ENCODE measurements around the gene ARID2.

ARID2 gene

DNA sequence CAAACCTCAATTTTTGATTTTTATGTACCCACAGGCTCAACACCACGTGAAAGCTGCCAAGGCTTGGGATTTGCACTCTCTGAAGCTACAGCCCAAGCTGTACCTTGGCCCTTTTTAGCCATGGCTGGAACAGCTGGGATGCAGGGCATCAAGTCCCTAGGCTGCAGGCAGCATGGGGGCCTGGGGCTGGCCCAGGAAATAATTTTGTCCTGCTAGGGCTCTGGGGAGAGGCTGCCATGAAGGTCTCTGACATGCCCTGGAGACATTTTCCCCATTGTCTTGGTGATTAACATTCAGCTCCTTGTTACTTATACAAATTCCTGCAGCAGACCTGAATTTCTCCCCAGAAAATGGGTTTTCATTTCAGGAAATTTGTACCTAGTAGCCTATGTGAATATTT lies 157.2 kb downstream of the ARID2 start:
- H3K9me3 ChIP-seq (ENCODE audit: control insufficient read depth in 2 of 2, low read length in 2 of 2) = no peaks in the 10 kb centered on the region
- H3K9ac ChIP-seq (ENCODE audit: low read length in 2 of 2) = no peak overlapping the region
- no peak overlapping the region for H3K4me3 ChIP-seq (ENCODE audit: low read length in 2 of 2)
- no peaks in the 10 kb centered on the region for H3K27me3 ChIP-seq (ENCODE audit: control insufficient read depth in 1 of 2, insufficient read depth in 2 of 2, low read length in 2 of 2)
- no peaks in the 10 kb centered on the region for H3K4me1 ChIP-seq (ENCODE audit: control insufficient read depth, insufficient read depth, low read length)
- H3K27ac ChIP-seq (ENCODE audit: low read length) = no peak overlapping the region
- H3K36me3 ChIP-seq (ENCODE audit: control insufficient read depth in 2 of 2, insufficient read depth in 2 of 2, low read length in 2 of 2) = peaks cover 5 to 9% of the 10 kb centered on the region in 2 donors

DNA sequence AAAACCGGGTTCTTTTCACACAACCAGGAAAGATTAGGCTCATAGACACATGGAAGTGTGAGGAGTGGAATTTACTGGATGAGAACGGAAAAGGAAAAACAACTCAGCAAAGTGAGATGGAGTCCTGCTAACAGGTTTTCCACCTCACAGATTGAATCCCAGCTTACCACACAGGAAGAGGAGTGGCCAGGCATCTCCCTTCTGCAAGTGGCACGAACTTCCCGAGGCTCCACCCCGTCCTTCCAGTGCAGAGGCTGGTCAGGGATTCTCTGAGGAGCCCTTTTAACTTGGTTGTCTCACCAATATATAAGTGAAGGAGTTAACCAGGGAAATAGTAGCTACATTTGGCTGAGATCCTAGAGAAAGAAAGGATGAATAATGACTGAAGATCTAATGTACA lies 158.0 kb downstream of the ARID2 start:
- Histone ChIP-seq H3K4me1 (ENCODE audit: control insufficient read depth, insufficient read depth, low read length) (no peaks in the 10 kb centered on the region), H3K9me3 (ENCODE audit: control insufficient read depth in 2 of 2, low read length in 2 of 2) (no peaks in the 10 kb centered on the region), H3K36me3 (ENCODE audit: control insufficient read depth in 2 of 2, insufficient read depth in 2 of 2, low read length in 2 of 2) (peaks cover 11 to 12% of the 10 kb centered on the region in 2 donors), H3K9ac (ENCODE audit: low read length in 2 of 2) (no peak overlapping the region), H3K27me3 (ENCODE audit: control insufficient read depth in 1 of 2, insufficient read depth in 2 of 2, low read length in 2 of 2) (no peaks in the 10 kb centered on the region), H3K4me3 (ENCODE audit: low read length in 2 of 2) (no peak overlapping the region), H3K27ac (ENCODE audit: low read length) (no peak overlapping the region)

DNA sequence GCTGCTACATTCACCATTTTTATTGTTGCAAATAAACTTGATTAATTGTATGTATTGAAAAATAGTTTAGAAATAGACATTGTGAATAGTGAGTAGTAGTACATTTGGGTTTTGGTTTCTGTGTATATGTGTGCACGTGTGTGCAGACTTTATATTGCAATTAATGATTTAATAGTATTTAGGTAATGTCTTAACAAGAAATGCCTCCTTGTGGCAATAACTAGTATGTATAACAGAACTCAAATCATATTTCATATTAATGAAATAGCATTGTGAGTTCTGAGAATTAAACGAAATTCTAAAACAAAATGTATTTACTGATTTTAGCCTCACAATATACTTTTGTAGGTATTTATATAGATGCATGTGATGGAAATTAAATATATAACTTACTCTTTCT lies 160.8 kb downstream of the ARID2 start:
- H3K27ac ChIP-seq (ENCODE audit: low read length) = no peak overlapping the region
- no peak overlapping the region for H3K9ac ChIP-seq (ENCODE audit: low read length in 2 of 2)
- H3K36me3 ChIP-seq (ENCODE audit: control insufficient read depth in 2 of 2, insufficient read depth in 2 of 2, low read length in 2 of 2) = peaks cover 15 to 25% of the 10 kb centered on the region in 2 donors
- no peaks in the 10 kb centered on the region for H3K27me3 ChIP-seq (ENCODE audit: control insufficient read depth in 1 of 2, insufficient read depth in 2 of 2, low read length in 2 of 2)
- no peak overlapping the region for H3K4me3 ChIP-seq (ENCODE audit: low read length in 2 of 2)
- H3K9me3 ChIP-seq (ENCODE audit: control insufficient read depth in 2 of 2, low read length in 2 of 2) = no peaks in the 10 kb centered on the region
- no peaks in the 10 kb centered on the region for H3K4me1 ChIP-seq (ENCODE audit: control insufficient read depth, insufficient read depth, low read length)

DNA sequence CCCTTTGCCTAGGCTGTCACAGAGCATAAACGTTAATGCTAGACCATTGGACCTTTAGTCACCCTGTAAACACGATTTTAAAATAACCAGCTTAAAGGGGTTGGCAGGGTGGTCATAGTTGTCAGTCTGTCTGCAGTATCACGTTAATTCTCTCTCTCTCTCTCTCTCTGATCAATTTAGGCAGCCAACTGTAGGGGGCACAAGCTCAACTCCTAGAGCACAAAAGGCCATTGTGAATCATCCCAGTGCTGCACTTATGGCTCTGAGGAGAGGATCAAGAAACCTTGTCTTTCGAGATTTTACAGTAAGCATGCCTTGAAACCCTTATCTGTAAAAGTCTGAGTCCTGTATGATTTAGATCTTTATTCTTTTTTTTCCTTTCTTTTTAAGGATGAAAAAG lies 163.7 kb downstream of the ARID2 start:
- no peak overlapping the region for H3K27ac ChIP-seq (ENCODE audit: low read length)
- H3K9ac ChIP-seq (ENCODE audit: low read length in 2 of 2) = no peak overlapping the region
- H3K4me1 ChIP-seq (ENCODE audit: control insufficient read depth, insufficient read depth, low read length) = no peaks in the 10 kb centered on the region
- H3K4me3 ChIP-seq (ENCODE audit: low read length in 2 of 2) = no peak overlapping the region
- no peaks in the 10 kb centered on the region for H3K9me3 ChIP-seq (ENCODE audit: control insufficient read depth in 2 of 2, low read length in 2 of 2)
- H3K36me3 ChIP-seq (ENCODE audit: control insufficient read depth in 2 of 2, insufficient read depth in 2 of 2, low read length in 2 of 2) = peaks cover 19 to 36% of the 10 kb centered on the region in 2 donors
- no peaks in the 10 kb centered on the region for H3K27me3 ChIP-seq (ENCODE audit: control insufficient read depth in 1 of 2, insufficient read depth in 2 of 2, low read length in 2 of 2)

DNA sequence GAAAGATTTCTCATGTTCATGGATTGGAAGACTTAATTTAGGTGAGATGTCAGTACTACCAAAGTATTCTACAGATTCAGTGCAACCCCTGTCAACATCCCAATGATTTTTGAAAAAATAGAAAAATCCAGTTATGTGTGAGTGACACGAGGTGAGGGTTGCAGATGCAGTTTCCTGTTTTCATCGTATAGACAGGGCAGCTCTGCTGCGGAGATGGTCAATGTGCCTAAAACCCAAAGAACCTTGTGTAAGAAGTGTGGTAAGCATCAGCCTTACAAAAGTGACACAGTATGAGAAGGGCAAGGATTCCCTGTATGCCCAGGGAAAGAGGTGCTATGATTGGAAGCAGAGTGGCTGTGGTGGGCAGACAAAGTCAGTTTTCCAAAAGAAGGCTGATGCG lies 166.5 kb downstream of the ARID2 start:
- peaks cover 18 to 46% of the 10 kb centered on the region in 2 donors for H3K36me3 ChIP-seq (ENCODE audit: control insufficient read depth in 2 of 2, insufficient read depth in 2 of 2, low read length in 2 of 2)

DNA sequence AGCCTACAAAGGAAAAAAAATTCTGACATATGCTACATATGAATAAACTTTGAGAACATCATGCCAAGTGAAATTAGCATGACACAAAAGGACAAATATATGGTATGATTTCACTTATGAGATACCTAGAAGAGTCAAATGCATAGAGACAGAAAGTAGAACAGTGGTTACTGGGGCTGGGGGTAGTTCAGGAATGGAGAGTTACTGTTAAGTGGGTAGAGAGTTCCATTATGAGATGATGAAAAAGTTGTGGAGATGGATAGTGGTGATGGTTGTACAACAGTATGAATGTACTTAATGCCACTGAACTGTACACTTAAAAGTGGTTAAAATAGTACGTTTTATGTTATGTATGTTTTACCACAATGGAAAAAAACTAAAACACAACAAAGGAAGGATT lies 168.6 kb downstream of the ARID2 start:
- Histone ChIP-seq H3K27ac (ENCODE audit: low read length) (no peak overlapping the region), H3K4me1 (ENCODE audit: control insufficient read depth, insufficient read depth, low read length) (no peaks in the 10 kb centered on the region), H3K4me3 (ENCODE audit: low read length in 2 of 2) (no peak overlapping the region), H3K27me3 (ENCODE audit: control insufficient read depth in 1 of 2, insufficient read depth in 2 of 2, low read length in 2 of 2) (no peaks in the 10 kb centered on the region), H3K9me3 (ENCODE audit: control insufficient read depth in 2 of 2, low read length in 2 of 2) (no peaks in the 10 kb centered on the region), H3K9ac (ENCODE audit: low read length in 2 of 2) (no peak overlapping the region), H3K36me3 (ENCODE audit: control insufficient read depth in 2 of 2, insufficient read depth in 2 of 2, low read length in 2 of 2) (peaks cover 11 to 39% of the 10 kb centered on the region in 2 donors)

More for the DNA sequence above, 166.5 kb downstream of the ARID2 start:
- Histone ChIP-seq H3K27me3 (ENCODE audit: control insufficient read depth in 1 of 2, insufficient read depth in 2 of 2, low read length in 2 of 2) (no peaks in the 10 kb centered on the region), H3K4me1 (ENCODE audit: control insufficient read depth, insufficient read depth, low read length) (no peaks in the 10 kb centered on the region), H3K9me3 (ENCODE audit: control insufficient read depth in 2 of 2, low read length in 2 of 2) (no peaks in the 10 kb centered on the region), H3K4me3 (ENCODE audit: low read length in 2 of 2) (no peak overlapping the region), H3K9ac (ENCODE audit: low read length in 2 of 2) (no peak overlapping the region), H3K27ac (ENCODE audit: low read length) (no peak overlapping the region)

DNA sequence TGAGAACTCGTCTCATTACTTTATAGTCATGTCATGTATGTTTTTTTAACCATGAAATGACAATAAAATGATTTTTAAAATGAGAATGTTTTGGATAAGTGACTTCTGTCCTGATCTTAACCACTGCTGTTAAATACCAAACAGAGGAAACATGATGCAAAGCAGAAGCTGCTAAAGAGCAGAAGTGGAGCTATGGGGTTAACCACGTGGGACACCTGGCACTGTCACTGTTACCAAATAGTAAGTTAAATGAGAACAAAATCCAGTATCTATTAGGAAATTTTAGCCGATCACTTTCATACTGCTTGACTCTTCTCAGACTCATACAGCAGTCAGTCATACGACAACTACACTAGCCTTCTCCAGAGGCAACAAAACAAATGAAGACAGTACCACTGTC lies 178.4 kb downstream of the ARID2 start:
- no peaks in the 10 kb centered on the region for H3K9me3 ChIP-seq (ENCODE audit: control insufficient read depth in 2 of 2, low read length in 2 of 2)
- H3K27me3 ChIP-seq (ENCODE audit: control insufficient read depth in 1 of 2, insufficient read depth in 2 of 2, low read length in 2 of 2) = no peaks in the 10 kb centered on the region
- H3K9ac ChIP-seq (ENCODE audit: low read length in 2 of 2) = no peak overlapping the region
- no peak overlapping the region for H3K27ac ChIP-seq (ENCODE audit: low read length)
- peaks cover 10% of the 10 kb centered on the region for H3K4me1 ChIP-seq (ENCODE audit: control insufficient read depth, insufficient read depth, low read length)
- H3K36me3 ChIP-seq (ENCODE audit: control insufficient read depth in 2 of 2, insufficient read depth in 2 of 2, low read length in 2 of 2) = peaks cover 0 to 2% of the 10 kb centered on the region in 2 donors
- no peak overlapping the region for H3K4me3 ChIP-seq (ENCODE audit: low read length in 2 of 2)

DNA sequence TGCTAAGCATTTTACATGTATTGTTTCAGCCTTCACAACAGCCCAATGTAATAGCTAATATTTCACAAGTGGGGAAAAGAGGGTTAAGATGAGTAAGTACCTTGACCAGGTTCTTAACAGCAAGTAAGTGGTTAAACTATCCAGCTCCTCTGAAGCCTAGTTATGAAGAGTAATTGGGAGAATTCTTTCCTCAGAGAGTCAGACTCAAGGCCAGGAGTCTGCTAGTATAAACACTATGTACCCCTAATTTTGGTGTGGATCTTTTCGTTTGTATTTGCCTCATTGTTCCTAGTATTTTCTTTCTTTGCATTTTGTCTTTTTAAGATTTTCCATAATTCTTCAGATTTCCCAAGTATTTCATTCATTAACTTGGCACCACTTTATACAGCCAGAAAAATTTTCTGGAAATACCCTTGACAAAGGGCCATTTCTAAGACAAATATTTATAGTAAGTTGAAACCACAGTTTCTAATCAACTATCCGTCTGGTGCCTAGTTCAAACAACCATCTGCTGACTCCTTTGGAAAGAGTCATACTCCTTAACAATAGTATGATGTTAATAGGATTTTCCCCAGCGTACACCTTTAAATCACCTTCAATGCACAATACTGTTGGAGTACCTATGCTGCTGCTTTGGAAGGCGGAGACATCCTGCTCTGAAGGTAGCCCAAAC lies 179.7 kb downstream of the ARID2 start:
- Histone ChIP-seq H3K4me3 (ENCODE audit: low read length in 2 of 2) (no peak overlapping the region), H3K9me3 (ENCODE audit: control insufficient read depth in 2 of 2, low read length in 2 of 2) (no peaks in the 10 kb centered on the region), H3K36me3 (ENCODE audit: control insufficient read depth in 2 of 2, insufficient read depth in 2 of 2, low read length in 2 of 2) (peaks cover 0 to 2% of the 10 kb centered on the region in 2 donors), H3K4me1 (ENCODE audit: control insufficient read depth, insufficient read depth, low read length) (peaks cover 10% of the 10 kb centered on the region), H3K27me3 (ENCODE audit: control insufficient read depth in 1 of 2, insufficient read depth in 2 of 2, low read length in 2 of 2) (no peaks in the 10 kb centered on the region), H3K27ac (ENCODE audit: low read length) (no peak overlapping the region), H3K9ac (ENCODE audit: low read length in 2 of 2) (no peak overlapping the region)

DNA sequence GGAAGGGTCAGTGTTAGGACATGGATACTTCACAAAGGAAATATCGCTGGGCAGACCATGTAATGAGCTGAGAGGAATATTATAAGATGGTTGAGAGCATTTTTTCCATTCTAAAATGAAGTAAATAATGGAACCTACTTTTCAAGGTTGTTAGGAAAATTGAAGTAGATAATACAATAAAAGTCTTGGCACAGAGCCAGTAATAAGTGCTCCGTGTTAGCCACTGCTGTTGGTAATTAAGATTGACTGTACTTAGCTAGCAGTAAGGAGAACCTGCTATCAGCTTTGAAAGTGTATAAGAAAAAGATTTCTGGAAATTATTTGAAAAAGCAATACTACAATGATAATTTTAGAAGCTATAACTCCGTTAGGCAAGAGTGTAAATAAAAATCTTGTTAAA lies 183.3 kb downstream of the ARID2 start:
- Histone ChIP-seq H3K27me3 (ENCODE audit: control insufficient read depth in 1 of 2, insufficient read depth in 2 of 2, low read length in 2 of 2) (no peaks in the 10 kb centered on the region), H3K4me3 (ENCODE audit: low read length in 2 of 2) (no peak overlapping the region), H3K9ac (ENCODE audit: low read length in 2 of 2) (no peak overlapping the region), H3K27ac (ENCODE audit: low read length) (no peak overlapping the region), H3K4me1 (ENCODE audit: control insufficient read depth, insufficient read depth, low read length) (peaks cover 10% of the 10 kb centered on the region), H3K36me3 (ENCODE audit: control insufficient read depth in 2 of 2, insufficient read depth in 2 of 2, low read length in 2 of 2) (no peaks in the 10 kb centered on the region), H3K9me3 (ENCODE audit: control insufficient read depth in 2 of 2, low read length in 2 of 2) (no peaks in the 10 kb centered on the region)

DNA sequence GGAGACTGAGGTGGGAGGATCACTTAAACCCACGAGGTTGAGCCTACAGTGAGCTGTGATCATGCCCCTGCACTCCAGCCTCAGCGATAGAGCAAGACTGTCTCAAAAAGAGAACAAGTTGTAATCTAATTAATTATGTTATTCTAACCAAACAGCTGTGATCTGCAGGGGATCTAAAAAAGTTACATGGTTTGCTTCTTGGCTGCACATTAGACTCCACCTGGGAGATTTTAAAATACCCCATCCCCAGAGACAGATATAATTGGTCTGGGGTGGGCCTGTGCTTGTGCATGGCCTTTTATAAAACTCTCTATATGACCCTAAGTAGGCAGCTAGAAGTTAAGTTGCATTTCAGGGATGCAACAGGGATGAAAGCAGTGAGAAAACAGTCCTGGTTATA lies 184.1 kb downstream of the ARID2 start:
- no peaks in the 10 kb centered on the region for H3K9me3 ChIP-seq (ENCODE audit: control insufficient read depth in 2 of 2, low read length in 2 of 2)
- H3K9ac ChIP-seq (ENCODE audit: low read length in 2 of 2) = no peak overlapping the region
- no peaks in the 10 kb centered on the region for H3K36me3 ChIP-seq (ENCODE audit: control insufficient read depth in 2 of 2, insufficient read depth in 2 of 2, low read length in 2 of 2)
- H3K27ac ChIP-seq (ENCODE audit: low read length) = no peak overlapping the region
- H3K4me3 ChIP-seq (ENCODE audit: low read length in 2 of 2) = no peak overlapping the region
- no peaks in the 10 kb centered on the region for H3K27me3 ChIP-seq (ENCODE audit: control insufficient read depth in 1 of 2, insufficient read depth in 2 of 2, low read length in 2 of 2)
- peaks cover 10% of the 10 kb centered on the region for H3K4me1 ChIP-seq (ENCODE audit: control insufficient read depth, insufficient read depth, low read length)

DNA sequence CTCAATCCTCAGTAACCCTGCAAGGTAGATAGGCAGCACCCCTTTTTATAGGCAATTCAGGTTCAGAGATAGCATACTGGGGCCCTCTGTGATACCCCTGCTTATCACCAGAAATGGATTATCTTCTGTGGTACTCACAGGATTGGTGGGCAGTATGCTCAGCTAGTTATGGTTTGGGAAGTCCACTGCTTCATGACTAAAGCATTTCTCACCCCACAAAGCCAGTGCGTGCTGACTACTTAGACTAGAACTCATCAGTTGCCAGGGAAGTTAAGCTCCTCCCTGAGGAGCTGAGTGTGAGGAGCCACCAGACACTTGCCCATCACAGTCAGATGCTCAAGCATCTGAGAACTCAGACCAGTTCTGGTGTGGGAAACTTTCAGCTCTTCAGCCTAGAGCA lies 184.6 kb downstream of the ARID2 start:
- Histone ChIP-seq H3K4me1 (ENCODE audit: control insufficient read depth, insufficient read depth, low read length) (peaks cover 7% of the 10 kb centered on the region), H3K27me3 (ENCODE audit: control insufficient read depth in 1 of 2, insufficient read depth in 2 of 2, low read length in 2 of 2) (no peaks in the 10 kb centered on the region)

More for the DNA sequence above, 184.6 kb downstream of the ARID2 start:
- Histone ChIP-seq H3K36me3 (ENCODE audit: control insufficient read depth in 2 of 2, insufficient read depth in 2 of 2, low read length in 2 of 2) (no peaks in the 10 kb centered on the region), H3K9me3 (ENCODE audit: control insufficient read depth in 2 of 2, low read length in 2 of 2) (no peaks in the 10 kb centered on the region), H3K9ac (ENCODE audit: low read length in 2 of 2) (no peak overlapping the region), H3K27ac (ENCODE audit: low read length) (no peak overlapping the region), H3K4me3 (ENCODE audit: low read length in 2 of 2) (no peak overlapping the region)
